SK-N-SH (cell line): ENCODE data around the gene MSTN. TPM values are rescaled to one million over a fixed set of nuclear protein-coding genes. Genes with fewer than 3 reads are reported as not detected.

Source experiments
- CTCF ChIA-PET: fragments of 300-600, 350-600 bp; formaldehyde crosslinking; extraction: SDS; loops from one replicate; lab custom pipeline; 2021; lab: Yijun Ruan, JAX
- POLR2A ChIA-PET: fragments of 350-600 bp; sonication (Branson Sonifier 250); formaldehyde crosslinking; extraction: SDS; loops from one replicate; lab custom pipeline; 2020; ENCODE audit warnings: antibody characterized with exemption, inconsistent platforms; lab: Yijun Ruan, JAX
- DNase-seq: peaks from one replicate; pipeline ENCODE4 v3.0.0; 2012
- H2AFZ ChIP-seq: fragments of 200-600 bp; sonication (generic); 2 replicates; pipeline ENCODE4 v1.8.1; 2016; ENCODE audit warnings: antibody characterized with exemption, mild to moderate bottlenecking, low read depth
- H3F3A ChIP-seq: fragments of 200-600 bp; sonication (generic); replicated peaks from 2 replicates; pipeline ENCODE3; 2016; ENCODE audit warnings: antibody characterized with exemption, mild to moderate bottlenecking; ENCODE audit not compliant: insufficient read depth
- H3K27ac ChIP-seq, 2 experiments: fragments of 200-500 bp in 1 of 2; fragments of 200-600 bp in 1 of 2; sonication (Bioruptor generic) in 1 of 2; sonication (generic), shearing (Covaris generic) in 1 of 2; 2 replicates each; pipeline versions ENCODE4 v1.5.1 to v1.6.1; 2014 to 2016; ENCODE audit warnings: low read depth in 2 of 2, inconsistent platforms in 1 of 2, low read length in 1 of 2, mild to moderate bottlenecking in 1 of 2, mixed read lengths in 1 of 2
- H3K27me3 ChIP-seq: fragments of 200-600 bp; sonication (generic), shearing (Covaris generic); 2 replicates; pipeline ENCODE4 v1.6.1; 2016; ENCODE audit warnings: mixed run types; ENCODE audit not compliant: insufficient read depth
- H3K36me3 ChIP-seq, 2 experiments: fragments of 200-500 bp in 1 of 2; fragments of 200-600 bp in 1 of 2; sonication (Bioruptor generic) in 1 of 2; sonication (generic) in 1 of 2; replicated peaks in 1 of 2; 2 replicates each; pipeline versions ENCODE3 to v1.5.1; 2014 to 2016; ENCODE audit warnings: low read length in 1 of 2, mild to moderate bottlenecking in 1 of 2; ENCODE audit not compliant: insufficient read depth in 2 of 2, control insufficient read depth in 1 of 2
- H3K4me1 ChIP-seq, 2 experiments: fragments of 200-500 bp in 1 of 2; fragments of 200-600 bp in 1 of 2; sonication (Bioruptor generic) in 1 of 2; sonication (generic), shearing (Covaris generic) in 1 of 2; 2 replicates each; pipeline versions ENCODE4 v1.5.1 to v1.6.1; 2014 to 2016; ENCODE audit warnings: low read depth in 1 of 2, low read length in 1 of 2, mixed run types in 1 of 2; ENCODE audit not compliant: insufficient read depth in 2 of 2, control insufficient read depth in 1 of 2
- H3K4me2 ChIP-seq: fragments of 200-600 bp; sonication (generic), shearing (Covaris generic); 2 replicates; pipeline ENCODE4 v1.6.1; 2017; ENCODE audit warnings: mixed run types
- H3K4me3 ChIP-seq, 2 experiments: fragments of 200-500 bp in 1 of 2; fragments of 200-600 bp in 1 of 2; sonication (Bioruptor generic) in 1 of 2; sonication (generic), shearing (Covaris generic) in 1 of 2; 2 replicates each; pipeline versions ENCODE4 v1.5.1 to v1.8.1; 2014 to 2016; ENCODE audit warnings: low read depth in 2 of 2, inconsistent platforms in 1 of 2, low read length in 1 of 2, mild to moderate bottlenecking in 1 of 2, mixed read lengths in 1 of 2, moderate library complexity in 1 of 2
- H3K79me2 ChIP-seq: fragments of 200-600 bp; sonication (generic); 2 replicates; pipeline ENCODE4 v1.8.1; 2017; ENCODE audit warnings: mild to moderate bottlenecking; ENCODE audit not compliant: insufficient read depth
- H3K9ac ChIP-seq: fragments of 200-600 bp; sonication (generic); 2 replicates; pipeline ENCODE4 v1.6.1; 2017; ENCODE audit warnings: mixed run types
- H3K9me2 ChIP-seq: fragments of 200-600 bp; sonication (generic); 2 replicates; pipeline ENCODE4 v1.6.1; 2017; ENCODE audit warnings: mixed run types
- H3K9me3 ChIP-seq: fragments of 200-600 bp; sonication (generic); 2 replicates; pipeline ENCODE4 v1.6.1; 2017; ENCODE audit warnings: mixed run types, mild to moderate bottlenecking, moderate library complexity
- H4K20me1 ChIP-seq: fragments of 200-600 bp; sonication (generic); 2 replicates; pipeline ENCODE4 v1.6.1; 2017; ENCODE audit warnings: mild to moderate bottlenecking, mixed run types; ENCODE audit not compliant: insufficient read depth
- EP300 ChIP-seq, 2 experiments: IDR thresholded peaks; 2 replicates each; pipeline versions ENCODE4 v1.4.0 to v1.6.1; 2012; ENCODE audit warnings: borderline replicate concordance in 1 of 2, low read depth in 1 of 2, low read length in 1 of 2
- EZH2phosphoT487 ChIP-seq: fragments of 200-600 bp; sonication (generic); IDR thresholded peaks from 2 replicates; pipeline ENCODE4 v1.6.1; 2017; ENCODE audit warnings: low read depth, mixed run types, mild to moderate bottlenecking, antibody characterized with exemption, moderate library complexity, borderline replicate concordance
- FOSL2 ChIP-seq: IDR thresholded peaks from 2 replicates; pipeline ENCODE4 v1.4.0; 2012; ENCODE audit warnings: low read depth, mild to moderate bottlenecking, moderate library complexity, borderline replicate concordance
- FOXJ3 ChIP-seq: sonication (generic); formaldehyde crosslinking; IDR thresholded peaks from 2 replicates; pipeline ENCODE4 v1.5.1; 2020; ENCODE audit warnings: mild to moderate bottlenecking, missing genetic modification reagents
- JUND ChIP-seq: IDR thresholded peaks from 2 replicates; pipeline ENCODE4 v1.4.0; 2012
- NRF1 ChIP-seq: IDR thresholded peaks from 2 replicates; pipeline ENCODE4 v1.6.1; 2012; ENCODE audit warnings: low read depth, mild to moderate bottlenecking, low read length
- RXRA ChIP-seq: IDR thresholded peaks from 2 replicates; pipeline ENCODE4 v1.4.0; 2012; ENCODE audit warnings: low read depth, mild to moderate bottlenecking, borderline replicate concordance
- SMC3 ChIP-seq: IDR thresholded peaks from 2 replicates; pipeline ENCODE4 v1.6.1; 2012; ENCODE audit warnings: low read depth, low read length, improper control_type of control experiment
- TCF12 ChIP-seq: IDR thresholded peaks from 2 replicates; pipeline ENCODE4 v1.4.0; 2012
- YY1 ChIP-seq: IDR thresholded peaks from 2 replicates; pipeline ENCODE4 v1.4.0; 2012; ENCODE audit warnings: low read depth, mild to moderate bottlenecking
- WGBS: methylation state at CpG from one replicate; pipeline ENCODE4 v1.1.6; 2017; ENCODE audit warnings: low lambda C conversion rate; 5-methylcytosine and 5-hydroxymethylcytosine counted together
- polyA plus RNA-seq, 3 experiments: library from polyadenylated mRNA; depleted of rRNA; stranded (reverse); fragments of >200 nt; gene quantifications; 2 replicates each; pipeline ENCODE4 v1.2.3, GENCODE V29; 2012
- TF ChIP-seq, protein P1 (sequence below): IDR thresholded peaks from 2 replicates; pipeline ENCODE4 v1.4.0; 2012; ENCODE audit warnings: low read depth, borderline replicate concordance
- TF ChIP-seq, protein P2 (sequence below): fragments of 150-350 bp; IDR thresholded peaks from 2 replicates; pipeline ENCODE4 v1.6.1; 2016; ENCODE audit warnings: mild to moderate bottlenecking, low read depth, low read length
- TF ChIP-seq, protein P3 (sequence below): fragments of 150-350 bp; IDR thresholded peaks from 2 replicates; pipeline ENCODE4 v1.6.1; 2017; ENCODE audit warnings: antibody characterized with exemption, low read length, low read depth, borderline replicate concordance

The MSTN gene
- polyA plus RNA-seq, 1 of the 3 experiments (the other 2 are of a cell fraction): 0.05 TPM

GRCh38 chr2:190110131-190110530, 47.6 kb upstream of the MSTN start (continued):
- TF ChIP-seq, protein P1, sequence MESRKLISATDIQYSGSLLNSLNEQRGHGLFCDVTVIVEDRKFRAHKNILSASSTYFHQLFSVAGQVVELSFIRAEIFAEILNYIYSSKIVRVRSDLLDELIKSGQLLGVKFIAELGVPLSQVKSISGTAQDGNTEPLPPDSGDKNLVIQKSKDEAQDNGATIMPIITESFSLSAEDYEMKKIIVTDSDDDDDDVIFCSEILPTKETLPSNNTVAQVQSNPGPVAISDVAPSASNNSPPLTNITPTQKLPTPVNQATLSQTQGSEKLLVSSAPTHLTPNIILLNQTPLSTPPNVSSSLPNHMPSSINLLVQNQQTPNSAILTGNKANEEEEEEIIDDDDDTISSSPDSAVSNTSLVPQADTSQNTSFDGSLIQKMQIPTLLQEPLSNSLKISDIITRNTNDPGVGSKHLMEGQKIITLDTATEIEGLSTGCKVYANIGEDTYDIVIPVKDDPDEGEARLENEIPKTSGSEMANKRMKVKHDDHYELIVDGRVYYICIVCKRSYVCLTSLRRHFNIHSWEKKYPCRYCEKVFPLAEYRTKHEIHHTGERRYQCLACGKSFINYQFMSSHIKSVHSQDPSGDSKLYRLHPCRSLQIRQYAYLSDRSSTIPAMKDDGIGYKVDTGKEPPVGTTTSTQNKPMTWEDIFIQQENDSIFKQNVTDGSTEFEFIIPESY: no peak
- no peak for TF ChIP-seq JUND

GRCh38 chr2:190107409-190107808, 44.9 kb upstream of the MSTN start:
- H3K36me3 ChIP-seq: no peaks in the 10 kb centered on the region
- DNase-seq: no peak
- no peaks in the 10 kb centered on the region for H3K79me2 ChIP-seq
- POLR2A ChIA-PET: no interaction called here
- TF ChIP-seq EZH2phosphoT487 (no peak), FOXJ3 (CRISPR knock-in tag) (no peak)
- TF ChIP-seq, all 33 proteins: peak for 0
- Histone ChIP-seq H3K4me1 (peaks cover 2 to 7% of the 10 kb centered on the region in 2 experiments; a peak in 2 of 4 replicates), H3K27ac (no peak overlapping the region), H2AFZ (no peak overlapping the region), H4K20me1 (no peaks in the 10 kb centered on the region), H3K9me3 (no peaks in the 10 kb centered on the region), H3K4me3 (no peak overlapping the region), H3F3A (no peaks in the 10 kb centered on the region), H3K9me2 (no peaks in the 10 kb centered on the region), H3K27me3 (no peaks in the 10 kb centered on the region), H3K4me2 (no peak overlapping the region), H3K9ac (no peak overlapping the region)
- CTCF ChIA-PET: interaction anchor here (3.8 kb wide), 1 partner anchor 19 kb away, joined by 18 read pairs; no protein-coding TSS in a partner anchor
- 53% methylated on average over 4 of the region's 4 CpGs for WGBS

DNA sequence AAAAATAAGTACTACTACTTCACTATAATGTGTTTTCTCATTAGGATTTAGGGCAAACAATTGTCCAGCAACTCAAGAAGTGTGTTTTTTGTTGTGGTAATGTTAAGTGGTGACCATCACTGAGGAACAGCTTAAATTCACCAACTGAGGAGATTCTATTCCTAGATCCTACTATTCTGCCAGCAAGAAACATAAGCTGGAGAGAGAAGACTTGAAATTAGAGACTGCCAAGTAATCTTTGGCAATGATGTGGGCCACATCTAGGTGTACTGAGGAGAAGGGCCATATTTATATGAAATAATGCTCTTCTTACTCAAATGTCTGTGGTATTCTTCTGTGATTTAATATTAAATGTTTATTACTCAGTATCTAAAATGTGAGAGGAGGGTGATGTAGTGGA, 44.3 kb upstream of the MSTN start:
- Histone ChIP-seq H3K79me2 (no peaks in the 10 kb centered on the region), H3K9me2 (no peaks in the 10 kb centered on the region), H3K9me3 (no peaks in the 10 kb centered on the region), H3K27me3 (no peaks in the 10 kb centered on the region), H3K4me1 (peaks cover 2 to 7% of the 10 kb centered on the region in 2 experiments; a peak in 2 of 4 replicates), H3K36me3 (no peaks in the 10 kb centered on the region), H4K20me1 (no peaks in the 10 kb centered on the region)
- CTCF ChIA-PET: interaction anchor here (3.8 kb wide), 1 partner anchor 18 kb away, joined by 18 read pairs; no protein-coding TSS in a partner anchor
- DNase-seq: no peak
- TF ChIP-seq YY1 (no peak), RXRA (no peak), TCF12 (no peak), NRF1 (no peak), SMC3 (no peak), JUND (no peak), EP300 (IDR thresholded peaks at IDR 0.05; ENCODE audit: borderline replicate concordance in 1 of 2, low read depth in 1 of 2, low read length in 1 of 2) (no peak), FOSL2 (no peak)
- TF ChIP-seq, protein P2, sequence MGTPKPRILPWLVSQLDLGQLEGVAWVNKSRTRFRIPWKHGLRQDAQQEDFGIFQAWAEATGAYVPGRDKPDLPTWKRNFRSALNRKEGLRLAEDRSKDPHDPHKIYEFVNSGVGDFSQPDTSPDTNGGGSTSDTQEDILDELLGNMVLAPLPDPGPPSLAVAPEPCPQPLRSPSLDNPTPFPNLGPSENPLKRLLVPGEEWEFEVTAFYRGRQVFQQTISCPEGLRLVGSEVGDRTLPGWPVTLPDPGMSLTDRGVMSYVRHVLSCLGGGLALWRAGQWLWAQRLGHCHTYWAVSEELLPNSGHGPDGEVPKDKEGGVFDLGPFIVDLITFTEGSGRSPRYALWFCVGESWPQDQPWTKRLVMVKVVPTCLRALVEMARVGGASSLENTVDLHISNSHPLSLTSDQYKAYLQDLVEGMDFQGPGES: no peak
- TF ChIP-seq, protein P3, sequence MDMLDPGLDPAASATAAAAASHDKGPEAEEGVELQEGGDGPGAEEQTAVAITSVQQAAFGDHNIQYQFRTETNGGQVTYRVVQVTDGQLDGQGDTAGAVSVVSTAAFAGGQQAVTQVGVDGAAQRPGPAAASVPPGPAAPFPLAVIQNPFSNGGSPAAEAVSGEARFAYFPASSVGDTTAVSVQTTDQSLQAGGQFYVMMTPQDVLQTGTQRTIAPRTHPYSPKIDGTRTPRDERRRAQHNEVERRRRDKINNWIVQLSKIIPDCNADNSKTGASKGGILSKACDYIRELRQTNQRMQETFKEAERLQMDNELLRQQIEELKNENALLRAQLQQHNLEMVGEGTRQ: no peak
- TF ChIP-seq, all 33 proteins: peak for 0
- POLR2A ChIA-PET: no interaction called here
- H3K27ac ChIP-seq: no peak overlapping the region
- H2AFZ ChIP-seq: no peak overlapping the region
- no peak overlapping the region for H3K4me3 ChIP-seq
- H3F3A ChIP-seq: no peaks in the 10 kb centered on the region
- no peak overlapping the region for H3K4me2 ChIP-seq
- H3K9ac ChIP-seq: no peak overlapping the region
